Measurements from ENCODE around the gene B3GLCT.

The B3GLCT gene

DNA sequence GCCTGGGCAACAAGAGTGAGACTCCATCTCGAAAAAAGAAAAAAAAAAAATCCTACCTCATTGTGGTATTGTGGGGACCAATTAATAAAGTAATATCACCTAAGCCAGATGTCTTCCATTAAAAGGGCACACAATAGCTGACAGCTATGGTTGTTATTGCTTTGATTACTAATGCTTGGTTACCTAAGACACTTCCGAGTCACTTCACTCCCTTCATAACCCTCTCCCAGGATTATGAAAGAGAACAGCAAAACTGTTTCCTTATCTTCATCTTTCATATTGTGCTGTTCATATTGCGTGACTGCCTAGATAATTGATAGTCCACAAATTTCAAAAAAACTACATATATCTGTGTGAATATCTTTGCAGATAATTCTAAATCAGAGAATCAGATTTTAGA is 27.8 kb upstream of the B3GLCT start:
- no peak for DNase-seq (ENCODE audit: low read depth in 1 of 2, low spot score in 1 of 2)
- Histone ChIP-seq H3K27ac (replicated peaks) (no peak overlapping the region), H3K27me3 (ENCODE audit: insufficient read depth, poor library complexity, severe bottlenecking) (no peaks in the 10 kb centered on the region), H3K4me3 (replicated peaks; ENCODE audit: insufficient read depth, low read length) (no peak overlapping the region)
- TF ChIP-seq POLR2AphosphoS5 (IDR thresholded peaks at IDR 0.05; ENCODE audit: low read depth) (no peak), REST (IDR thresholded peaks at IDR 0.05; ENCODE audit: insufficient replicate concordance, low read depth) (no peak), SPI1 (IDR thresholded peaks at IDR 0.05; ENCODE audit: borderline replicate concordance, low read depth) (no peak), GABPA (IDR thresholded peaks at IDR 0.05; ENCODE audit: low read depth) (no peak)
- TF ChIP-seq, protein P1, sequence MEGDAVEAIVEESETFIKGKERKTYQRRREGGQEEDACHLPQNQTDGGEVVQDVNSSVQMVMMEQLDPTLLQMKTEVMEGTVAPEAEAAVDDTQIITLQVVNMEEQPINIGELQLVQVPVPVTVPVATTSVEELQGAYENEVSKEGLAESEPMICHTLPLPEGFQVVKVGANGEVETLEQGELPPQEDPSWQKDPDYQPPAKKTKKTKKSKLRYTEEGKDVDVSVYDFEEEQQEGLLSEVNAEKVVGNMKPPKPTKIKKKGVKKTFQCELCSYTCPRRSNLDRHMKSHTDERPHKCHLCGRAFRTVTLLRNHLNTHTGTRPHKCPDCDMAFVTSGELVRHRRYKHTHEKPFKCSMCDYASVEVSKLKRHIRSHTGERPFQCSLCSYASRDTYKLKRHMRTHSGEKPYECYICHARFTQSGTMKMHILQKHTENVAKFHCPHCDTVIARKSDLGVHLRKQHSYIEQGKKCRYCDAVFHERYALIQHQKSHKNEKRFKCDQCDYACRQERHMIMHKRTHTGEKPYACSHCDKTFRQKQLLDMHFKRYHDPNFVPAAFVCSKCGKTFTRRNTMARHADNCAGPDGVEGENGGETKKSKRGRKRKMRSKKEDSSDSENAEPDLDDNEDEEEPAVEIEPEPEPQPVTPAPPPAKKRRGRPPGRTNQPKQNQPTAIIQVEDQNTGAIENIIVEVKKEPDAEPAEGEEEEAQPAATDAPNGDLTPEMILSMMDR (IDR thresholded peaks at IDR 0.05; ENCODE audit: insufficient read depth, low read length), result no peak

DNA sequence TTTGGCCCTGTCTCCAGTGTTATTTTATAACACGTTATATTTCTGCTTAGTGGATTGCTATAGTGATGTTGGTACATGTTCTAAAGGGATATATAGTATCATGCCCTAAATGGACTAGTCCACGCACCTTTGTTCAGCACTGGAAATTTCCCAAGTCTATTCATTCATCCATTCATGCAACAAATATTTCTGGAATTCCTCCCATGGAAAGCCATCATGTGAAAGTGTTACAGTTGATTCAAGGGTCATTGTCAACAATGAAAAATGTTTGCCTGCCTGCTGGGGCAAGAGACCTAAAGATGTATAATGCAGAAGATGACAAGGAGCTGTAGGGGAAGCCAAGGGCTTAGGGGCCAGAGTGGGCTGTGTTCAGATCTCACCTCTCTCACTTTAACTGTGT is 27.2 kb upstream of the B3GLCT start:
- no peaks in the 10 kb centered on the region for H3K27me3 ChIP-seq (ENCODE audit: insufficient read depth, poor library complexity, severe bottlenecking)
- no peak for DNase-seq (ENCODE audit: low read depth in 1 of 2, low spot score in 1 of 2)
- no peak overlapping the region for H3K27ac ChIP-seq (replicated peaks)
- H3K4me3 ChIP-seq (replicated peaks; ENCODE audit: insufficient read depth, low read length), result no peak overlapping the region
- no peak for TF ChIP-seq POLR2AphosphoS5 (IDR thresholded peaks at IDR 0.05; ENCODE audit: low read depth)
- no peak for TF ChIP-seq GABPA (IDR thresholded peaks at IDR 0.05; ENCODE audit: low read depth)
- TF ChIP-seq, protein P1 (IDR thresholded peaks at IDR 0.05; ENCODE audit: insufficient read depth, low read length), result no peak
- no peak for TF ChIP-seq REST (IDR thresholded peaks at IDR 0.05; ENCODE audit: insufficient replicate concordance, low read depth)

DNA sequence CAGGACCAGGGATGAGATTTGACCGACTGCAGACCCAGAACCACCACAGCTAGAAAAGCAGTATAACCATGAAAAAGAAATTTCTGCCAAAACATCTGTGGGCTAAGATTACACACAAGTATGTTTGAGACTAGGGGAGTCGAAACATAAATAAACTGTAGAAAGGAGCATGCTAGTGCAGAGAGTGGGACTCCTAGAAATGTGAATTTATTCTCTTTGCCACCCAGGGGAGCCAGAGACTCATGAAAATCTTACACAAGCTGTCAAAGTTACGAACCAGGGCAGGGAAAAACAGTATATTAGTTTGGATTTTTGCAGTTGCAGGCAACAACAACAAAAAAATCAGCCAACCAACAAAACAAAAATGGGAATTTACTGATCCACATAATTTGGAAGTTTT is 25.8 kb upstream of the B3GLCT start:
- no peak for DNase-seq (ENCODE audit: low read depth in 1 of 2, low spot score in 1 of 2)
- Histone ChIP-seq H3K27me3 (ENCODE audit: insufficient read depth, poor library complexity, severe bottlenecking) (no peaks in the 10 kb centered on the region), H3K27ac (replicated peaks) (no peak overlapping the region), H3K4me3 (replicated peaks; ENCODE audit: insufficient read depth, low read length) (no peak overlapping the region)
- TF ChIP-seq, protein P1 (IDR thresholded peaks at IDR 0.05; ENCODE audit: insufficient read depth, low read length), result no peak
- no peak for TF ChIP-seq POLR2AphosphoS5 (IDR thresholded peaks at IDR 0.05; ENCODE audit: low read depth)
- TF ChIP-seq SPI1 (IDR thresholded peaks at IDR 0.05; ENCODE audit: borderline replicate concordance, low read depth), result no peak
- no peak for TF ChIP-seq REST (IDR thresholded peaks at IDR 0.05; ENCODE audit: insufficient replicate concordance, low read depth)
- no peak for TF ChIP-seq GABPA (IDR thresholded peaks at IDR 0.05; ENCODE audit: low read depth)
